Measurements from ENCODE around the gene CTCFL. TPM values are rescaled to one million over a fixed set of nuclear protein-coding genes. Genes with fewer than 3 reads are reported as not detected.

The CTCFL gene
- polyA plus RNA-seq, 1 donor from 2014 or later = not detected

DNA sequence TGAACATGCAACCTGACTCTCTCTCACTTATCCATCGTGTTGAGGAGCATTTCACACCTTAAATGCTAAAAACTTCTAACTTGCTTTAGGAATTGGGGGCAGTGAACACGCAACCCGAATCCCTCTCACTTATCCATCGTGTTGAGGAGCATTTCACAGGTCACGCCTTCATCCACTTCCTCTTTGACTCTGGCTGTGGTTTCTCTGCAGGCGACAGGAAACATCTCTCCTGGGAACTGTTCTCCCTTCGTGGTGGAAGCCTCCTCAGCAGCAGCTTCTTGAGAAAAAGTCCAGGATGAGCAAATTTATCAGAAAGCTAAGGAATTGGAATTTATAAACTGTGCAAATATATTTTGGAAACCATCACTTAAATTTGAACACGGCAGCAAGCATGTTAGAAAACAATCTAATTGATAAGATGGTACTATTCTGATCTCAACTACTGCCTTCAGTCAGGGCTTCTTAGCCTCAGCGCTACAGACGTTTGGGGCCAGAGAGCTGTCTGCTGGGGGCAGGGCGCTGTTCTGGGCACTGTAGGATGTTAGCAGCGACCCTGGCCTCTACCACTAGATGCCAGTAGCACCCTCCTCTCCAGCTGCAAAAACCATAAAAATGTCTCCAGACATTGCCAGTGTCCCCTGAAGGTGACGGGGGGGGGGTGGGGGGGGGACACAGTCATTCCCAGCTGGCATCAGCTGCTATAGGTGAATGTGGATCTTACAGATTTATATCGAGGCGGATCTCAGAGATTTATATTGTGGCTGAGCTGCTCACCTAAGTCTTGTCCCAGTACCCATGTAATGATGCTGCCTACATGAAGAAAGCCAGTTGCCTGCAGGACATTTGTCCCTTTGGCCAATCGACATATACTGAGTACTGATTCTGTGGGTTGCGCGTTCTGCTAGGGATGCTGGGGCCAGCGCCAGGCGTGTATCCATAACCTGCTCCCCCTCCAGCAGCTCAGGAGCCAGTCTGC is 26.2 kb downstream of the CTCFL start:
- Histone ChIP-seq H3K79me2 (replicated peaks; ENCODE audit: insufficient read depth, low read length) (no peaks in the 10 kb centered on the region), H3K36me3 (ENCODE audit: insufficient read depth, low read length) (no peaks in the 10 kb centered on the region), H3K27ac (ENCODE audit: low read length) (no peak overlapping the region), H3K9me3 (ENCODE audit: low read length) (no peaks in the 10 kb centered on the region), H3K27me3 (ENCODE audit: insufficient read depth, low read depth, low read length) (no peaks in the 10 kb centered on the region), H3K4me2 (ENCODE audit: low read length) (no peak overlapping the region), H2AFZ (ENCODE audit: low read depth, low read length) (no peak overlapping the region), H3F3A (ENCODE audit: insufficient read depth, low read length, poor library complexity, severe bottlenecking) (no peaks in the 10 kb centered on the region), H3K9ac (ENCODE audit: low read length) (no peak overlapping the region), H3K4me3 (ENCODE audit: low read length) (no peak overlapping the region), H4K20me1 (ENCODE audit: insufficient read depth) (no peaks in the 10 kb centered on the region), H3K9me2 (ENCODE audit: insufficient read depth, low read length) (no peaks in the 10 kb centered on the region)
- TF ChIP-seq MXI1 (conservative IDR thresholded peaks at IDR 0.05; ENCODE audit: poor library complexity, severe bottlenecking) (no peak), POLR2AphosphoS5 (IDR thresholded peaks at IDR 0.05) (no peak), EP300 (conservative IDR thresholded peaks at IDR 0.05; ENCODE audit: poor library complexity, severe bottlenecking) (no peak), TAF1 (IDR thresholded peaks at IDR 0.05; ENCODE audit: low read depth) (no peak), RAD21 (conservative IDR thresholded peaks at IDR 0.05) (no peak), CTCF (IDR thresholded peaks at IDR 0.05; ENCODE audit: poor library complexity, severe bottlenecking) (no peak), SMC3 (conservative IDR thresholded peaks at IDR 0.05; ENCODE audit: poor library complexity) (no peak), REST (IDR thresholded peaks at IDR 0.05; ENCODE audit: borderline replicate concordance) (no peak), EZH2 (IDR thresholded peaks at IDR 0.05; ENCODE audit: borderline replicate concordance, insufficient read depth, low read length, poor library complexity, severe bottlenecking) (no peak)

DNA sequence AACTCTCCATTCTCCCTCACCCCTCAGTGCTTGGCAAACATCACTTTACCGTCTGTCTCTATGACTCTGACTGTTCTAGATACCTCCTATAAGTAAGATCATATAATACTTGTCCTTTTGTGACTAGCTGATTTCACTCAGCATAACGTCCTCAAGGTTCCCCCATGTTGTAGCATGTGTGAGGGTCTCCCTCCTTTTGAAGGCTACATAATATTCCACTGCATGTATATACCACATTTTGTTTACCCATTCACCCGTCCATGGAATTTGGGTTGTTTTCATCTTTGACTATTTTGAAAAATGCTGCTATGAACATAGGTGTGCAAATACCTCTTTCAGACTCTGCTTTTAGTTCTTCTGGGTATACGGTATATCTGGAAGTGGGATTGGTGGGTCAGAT is 28.3 kb downstream of the CTCFL start:
- Histone ChIP-seq H3K27me3 (ENCODE audit: insufficient read depth, low read depth, low read length) (no peaks in the 10 kb centered on the region), H3K9ac (ENCODE audit: low read length) (no peak overlapping the region), H4K20me1 (ENCODE audit: insufficient read depth) (no peaks in the 10 kb centered on the region), H3K9me3 (ENCODE audit: low read length) (no peaks in the 10 kb centered on the region), H3K36me3 (ENCODE audit: insufficient read depth, low read length) (no peaks in the 10 kb centered on the region), H3K4me2 (ENCODE audit: low read length) (no peak overlapping the region), H3K4me3 (ENCODE audit: low read length) (no peak overlapping the region), H3K79me2 (replicated peaks; ENCODE audit: insufficient read depth, low read length) (no peaks in the 10 kb centered on the region), H3K9me2 (ENCODE audit: insufficient read depth, low read length) (no peaks in the 10 kb centered on the region), H3F3A (ENCODE audit: insufficient read depth, low read length, poor library complexity, severe bottlenecking) (no peaks in the 10 kb centered on the region), H3K27ac (ENCODE audit: low read length) (no peak overlapping the region), H2AFZ (ENCODE audit: low read depth, low read length) (no peak overlapping the region)
- TF ChIP-seq SMC3 (conservative IDR thresholded peaks at IDR 0.05; ENCODE audit: poor library complexity) (no peak), POLR2AphosphoS5 (IDR thresholded peaks at IDR 0.05) (no peak), TAF1 (IDR thresholded peaks at IDR 0.05; ENCODE audit: low read depth) (no peak), CTCF (IDR thresholded peaks at IDR 0.05; ENCODE audit: poor library complexity, severe bottlenecking) (no peak), REST (IDR thresholded peaks at IDR 0.05; ENCODE audit: borderline replicate concordance) (no peak)

Data from neural cell (in vitro differentiated cells).